Sciatic nerve (tissue), 2 donors: Measurements from ENCODE around the gene LTB4R2. TPM values are rescaled to one million over a fixed set of nuclear protein-coding genes. Genes with fewer than 3 reads are reported as not detected.

Source experiments
- ATAC-seq: fragments of 200-7000 bp; cut with Tn5 transposase; one replicate; pipeline ENCODE4 v1.9.1; 2020; ENCODE audit warnings: mild to moderate bottlenecking, moderate library complexity
- DNase-seq: peaks from one replicate; pipeline ENCODE4 v3.0.0-alpha.2; 2020; ENCODE audit warnings: low spot score
- intact Hi-C: fragments of 100-400 bp; cut with DNase I; formaldehyde crosslinking; loops from one replicate; pipeline ENCODE4 v1.14.2; 2022
- total RNA-seq: library from RNA; stranded (reverse); fragmentation: NEBNext Ultra II Directional; extraction: Animal tissue kit (Norgen Biotek cat#: 25700); gene quantifications from one replicate; pipeline ENCODE4 v1.2.1, GENCODE V29; 2021
- donor health status: DM: no; HTN: no; CAD: no.
- donor health status: DM: no; HTN: no; CAD: no.

LTB4R2 gene, protein sequence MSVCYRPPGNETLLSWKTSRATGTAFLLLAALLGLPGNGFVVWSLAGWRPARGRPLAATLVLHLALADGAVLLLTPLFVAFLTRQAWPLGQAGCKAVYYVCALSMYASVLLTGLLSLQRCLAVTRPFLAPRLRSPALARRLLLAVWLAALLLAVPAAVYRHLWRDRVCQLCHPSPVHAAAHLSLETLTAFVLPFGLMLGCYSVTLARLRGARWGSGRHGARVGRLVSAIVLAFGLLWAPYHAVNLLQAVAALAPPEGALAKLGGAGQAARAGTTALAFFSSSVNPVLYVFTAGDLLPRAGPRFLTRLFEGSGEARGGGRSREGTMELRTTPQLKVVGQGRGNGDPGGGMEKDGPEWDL
- 5.6 TPM for total RNA-seq

DNA sequence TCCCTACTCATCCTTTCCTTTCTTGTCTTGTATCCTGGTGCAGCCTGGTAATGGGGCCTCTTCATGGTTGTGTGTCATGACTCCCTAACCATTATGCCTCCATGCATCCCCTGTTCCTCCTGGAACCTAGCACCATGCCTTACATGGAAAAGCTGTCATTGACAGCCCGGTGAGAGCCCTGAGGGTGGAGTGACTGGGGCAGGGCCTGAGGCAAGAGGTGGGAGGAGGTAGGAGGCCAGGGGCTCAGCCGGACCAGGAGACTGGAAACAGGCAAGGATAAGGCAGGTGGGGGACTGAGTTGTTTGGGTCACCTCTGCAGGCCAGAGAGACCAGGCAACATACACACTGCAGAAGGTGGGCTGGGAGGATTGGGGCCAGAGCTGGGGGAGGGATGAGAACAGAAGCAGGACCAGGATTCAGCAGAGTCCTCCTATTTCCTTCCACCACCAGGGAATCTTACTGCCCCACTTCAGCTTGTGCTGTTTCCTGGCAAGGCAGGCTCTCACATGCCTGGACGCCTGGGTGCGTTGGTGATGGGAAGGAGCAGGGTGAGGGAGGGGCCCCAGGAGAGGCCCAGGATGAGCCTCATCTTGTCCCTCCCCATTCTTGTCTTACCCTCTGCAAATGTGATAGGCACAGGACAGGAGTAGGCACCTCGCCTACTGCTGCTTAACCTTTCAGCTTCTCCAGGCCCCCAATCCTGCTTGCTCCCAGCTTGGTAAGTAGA lies at the start of gene LTB4R2:
Gene LTB4R2 (plus strand): TSS at position 603 of the 727 bp plus-strand sequence. CDS start 525 bp downstream, outside the sequence.
- DNase-seq (no peak), ATAC-seq (no peak)
- intact Hi-C loops: no loop called here

DNA sequence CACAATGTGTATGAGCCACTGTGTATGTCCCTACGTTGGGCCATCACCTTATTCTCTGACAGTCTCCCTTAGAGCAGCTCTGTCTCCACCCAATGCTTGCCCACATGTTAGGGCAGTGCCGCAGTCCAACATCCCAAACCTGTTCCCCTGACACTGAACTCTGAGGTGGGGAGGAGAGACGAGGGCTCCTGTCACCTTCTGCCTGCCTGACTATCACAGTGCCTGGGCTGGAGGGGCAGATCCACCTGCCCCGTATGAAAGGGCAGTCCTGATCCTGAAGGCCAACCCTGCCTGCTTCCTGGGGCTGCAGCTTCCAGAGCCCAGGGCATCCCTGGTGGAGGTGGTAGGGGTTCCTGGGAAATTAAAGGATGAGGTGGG lies 49.2 kb upstream of the LTB4R2 start:
- no peak for ATAC-seq
- DNase-seq: no peak
- intact Hi-C loops: no loop called here

DNA sequence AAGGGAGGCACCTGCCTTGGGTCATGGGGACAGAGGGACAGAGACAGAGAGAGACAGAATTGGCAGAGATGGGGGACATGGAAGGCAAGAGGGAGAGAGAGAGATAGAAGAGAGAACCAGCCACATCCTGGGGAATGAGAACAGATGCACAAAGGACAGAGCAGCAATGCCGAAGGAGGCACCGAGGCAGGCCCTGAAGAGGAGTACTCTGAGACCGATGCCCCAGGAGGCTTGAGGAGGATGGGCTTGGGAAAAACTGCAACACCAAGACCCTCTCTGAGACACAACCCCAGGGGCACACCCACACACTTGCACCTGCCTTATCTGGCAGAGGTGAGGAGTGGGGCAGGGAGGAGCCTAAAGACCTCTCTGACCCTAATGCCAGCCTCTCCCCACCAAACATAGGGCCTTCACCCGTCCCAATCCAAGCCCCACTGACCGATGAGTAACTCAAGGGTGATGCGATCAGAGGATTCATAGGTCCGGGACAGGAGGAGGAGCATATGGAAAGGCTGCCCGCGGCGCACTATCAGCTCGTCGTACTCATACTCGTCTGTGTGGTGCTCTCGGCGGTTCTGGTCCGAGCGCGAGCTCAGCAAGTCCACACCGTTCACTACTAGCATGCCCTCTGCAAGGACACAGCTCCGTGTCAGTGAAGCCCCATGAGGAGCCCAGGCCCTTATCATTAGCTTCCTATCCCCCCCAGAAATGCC lies 48.5 kb upstream of the LTB4R2 start:
- intact Hi-C loops: no loop called here
- ATAC-seq (no peak), DNase-seq (no peak)

DNA sequence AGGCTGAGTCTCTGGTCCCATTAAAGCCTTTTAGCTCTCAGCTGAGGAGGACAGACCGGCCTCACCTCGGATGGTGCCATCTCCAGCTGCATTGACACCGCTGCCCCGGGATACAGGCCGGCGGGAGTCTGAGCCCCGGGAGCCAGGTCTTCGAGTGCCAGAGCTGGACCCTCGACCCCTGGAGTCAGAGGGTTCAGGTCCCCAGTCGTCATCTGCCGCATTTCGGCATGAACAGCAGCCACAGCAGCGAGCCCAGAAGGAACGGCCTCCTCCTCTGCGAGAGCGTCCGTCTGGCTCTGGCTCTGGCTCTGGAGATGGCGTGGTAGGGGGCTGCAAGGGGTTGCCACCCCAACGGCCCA lies 48.0 kb upstream of the LTB4R2 start:
- DNase-seq: no peak
- no peak for ATAC-seq
- intact Hi-C loops: no loop called here

DNA sequence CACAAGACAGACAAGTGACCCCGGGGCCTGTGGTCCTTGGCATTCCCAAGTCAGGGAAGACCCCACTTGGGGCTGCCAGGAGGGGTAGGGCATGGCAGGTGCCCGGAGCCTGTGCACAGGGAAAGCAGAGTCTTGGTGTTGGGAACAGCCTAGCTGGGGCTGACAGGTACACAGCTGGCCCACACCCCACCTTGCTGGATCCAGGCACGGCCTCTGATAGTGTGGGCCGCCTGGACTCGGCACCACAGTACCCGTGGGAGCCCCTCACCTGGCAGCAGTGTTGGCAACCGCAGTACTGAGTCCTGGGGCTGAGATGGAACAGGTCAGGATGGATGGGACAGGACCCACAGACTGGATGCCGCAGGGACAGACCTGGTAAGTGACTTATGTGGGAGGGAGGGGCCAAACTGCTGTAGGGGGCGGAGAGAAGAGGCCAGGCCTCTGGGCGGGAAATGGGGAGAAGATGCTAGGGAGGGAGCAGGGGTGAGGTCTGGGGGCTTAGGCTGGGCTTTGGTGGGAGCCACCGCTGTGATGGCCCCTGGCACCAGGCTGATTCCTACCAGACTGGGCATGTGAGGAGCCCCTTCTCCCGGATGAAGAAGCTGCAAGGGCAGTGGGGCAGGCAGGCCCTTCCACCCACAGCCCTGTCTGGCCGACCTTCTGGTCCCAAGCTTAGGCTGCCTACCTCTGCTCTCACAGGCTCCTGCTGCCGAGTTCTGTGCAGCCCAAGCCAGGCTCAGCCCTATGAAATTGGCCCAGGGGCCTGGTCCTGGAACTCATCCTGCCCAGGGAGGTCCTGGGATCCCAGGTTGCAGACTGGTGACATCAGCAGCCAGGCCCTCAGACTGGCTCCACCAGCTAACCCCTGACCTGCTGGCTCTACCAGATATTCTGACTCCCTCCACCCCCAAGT lies 46.9 kb upstream of the LTB4R2 start, which contains the start of gene TGM1:
Gene TGM1 (minus strand): TSS at position 357 of the 913 bp plus-strand sequence. CDS start 825 bp downstream, outside the sequence.
- no peak for ATAC-seq
- intact Hi-C loops: no loop called here
- no peak for DNase-seq

DNA sequence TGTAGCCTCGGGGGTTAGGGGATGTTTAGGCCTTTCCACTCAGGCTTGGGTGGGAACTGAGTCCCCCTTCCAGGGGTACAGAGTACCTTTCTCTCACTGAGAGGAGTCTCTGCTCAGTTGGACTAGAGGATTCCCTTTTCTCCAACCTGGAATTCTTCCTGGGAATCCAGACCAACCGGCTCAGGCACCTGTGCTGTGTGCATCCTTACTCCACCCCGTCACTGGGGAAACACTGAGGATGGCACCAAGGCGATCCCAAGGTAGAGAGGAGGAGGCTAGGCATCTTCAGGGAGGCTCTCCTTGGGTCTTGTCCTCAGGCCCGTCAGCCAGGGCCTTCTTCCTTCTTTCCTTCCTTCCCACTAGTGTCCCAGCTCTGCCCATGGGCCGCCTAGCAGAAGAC lies 46.1 kb upstream of the LTB4R2 start:
- ATAC-seq: no peak
- no peak for DNase-seq
- intact Hi-C loops: no loop called here

DNA sequence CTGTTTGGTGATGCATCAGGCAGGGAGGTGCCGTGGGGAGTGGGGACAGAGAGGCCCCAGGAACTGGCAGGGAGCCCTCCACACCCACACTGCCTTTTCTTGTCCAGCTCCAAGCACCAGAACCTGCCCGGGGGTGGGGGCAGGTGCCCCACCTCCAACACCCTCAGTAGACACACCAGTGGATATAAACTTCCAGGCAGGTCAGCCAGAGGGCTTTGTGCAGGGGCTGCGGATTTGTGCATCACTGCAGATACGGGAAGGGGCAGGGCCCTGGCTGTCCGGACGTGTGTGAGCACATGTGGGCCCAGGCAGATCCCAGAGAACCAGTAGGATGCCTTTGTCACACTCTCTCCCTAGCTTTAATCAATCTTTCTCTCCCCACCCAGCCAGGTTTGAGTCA lies 45.6 kb upstream of the LTB4R2 start:
- ATAC-seq (no peak), DNase-seq (no peak)
- intact Hi-C loops: no loop called here

DNA sequence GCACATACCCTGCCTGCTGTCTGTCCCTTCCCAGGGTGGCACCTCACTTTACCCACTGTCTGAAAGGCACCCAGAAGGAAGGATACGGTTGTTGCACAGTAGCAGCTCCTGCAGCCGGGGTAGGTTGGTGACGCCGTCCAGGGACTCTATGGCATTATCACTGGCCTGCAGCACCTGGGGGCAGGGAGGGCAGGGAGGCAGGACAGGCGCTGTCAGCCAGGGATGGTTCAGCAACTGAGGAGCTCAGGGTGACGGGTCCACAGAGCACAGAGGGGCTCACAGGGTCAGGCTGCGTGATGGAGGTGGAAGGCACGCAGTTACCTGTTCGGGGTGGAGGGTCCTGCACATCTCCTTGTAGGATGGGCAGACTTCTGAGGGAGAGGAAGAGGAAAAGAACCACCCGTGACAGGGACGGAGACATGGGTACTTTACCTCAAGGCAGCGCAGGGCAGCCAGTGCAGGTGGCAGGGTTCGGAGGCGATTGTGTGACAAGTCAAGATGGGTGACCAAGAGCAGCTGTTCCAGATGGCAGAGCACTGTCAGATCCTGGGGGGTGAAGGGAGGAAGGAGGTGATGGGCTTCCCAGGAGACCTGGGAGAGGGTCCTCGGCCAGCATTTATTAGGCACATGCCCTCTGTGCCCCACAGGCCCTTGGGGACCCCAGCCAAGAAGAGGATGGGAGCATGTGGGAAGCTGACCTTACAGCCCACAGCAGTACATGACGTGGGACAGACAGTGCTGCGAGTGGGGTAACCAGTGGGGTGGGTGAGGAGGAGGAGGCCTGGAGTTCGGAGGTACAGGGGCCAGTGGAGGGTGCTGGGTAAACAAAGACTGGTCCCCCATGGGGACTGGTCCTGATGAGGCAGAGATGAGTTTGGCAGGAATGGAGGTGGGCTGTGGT lies 43.3 kb upstream of the LTB4R2 start:
- no peak for DNase-seq
- no peak for ATAC-seq
- intact Hi-C loops: no loop called here

DNA sequence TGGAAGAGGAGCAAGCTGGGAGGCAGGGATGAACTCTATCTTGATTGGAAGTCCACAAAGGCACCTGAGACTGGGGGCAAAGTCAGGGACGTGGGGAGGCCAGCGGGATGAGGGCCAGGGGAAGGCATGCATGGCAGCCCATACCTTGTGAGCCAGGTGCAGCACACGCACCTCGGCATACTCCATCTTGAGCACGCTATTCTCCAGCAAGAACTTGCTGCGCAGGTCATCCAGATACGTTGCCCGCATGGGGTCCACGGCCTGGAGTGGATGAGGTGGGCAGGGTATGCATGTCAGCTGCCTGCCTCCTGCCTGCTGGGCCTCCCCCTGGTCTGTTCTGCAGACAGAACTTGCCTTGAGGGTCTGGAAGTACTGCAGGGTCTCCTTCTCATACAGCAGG lies 42.4 kb upstream of the LTB4R2 start:
- no peak for DNase-seq

DNA sequence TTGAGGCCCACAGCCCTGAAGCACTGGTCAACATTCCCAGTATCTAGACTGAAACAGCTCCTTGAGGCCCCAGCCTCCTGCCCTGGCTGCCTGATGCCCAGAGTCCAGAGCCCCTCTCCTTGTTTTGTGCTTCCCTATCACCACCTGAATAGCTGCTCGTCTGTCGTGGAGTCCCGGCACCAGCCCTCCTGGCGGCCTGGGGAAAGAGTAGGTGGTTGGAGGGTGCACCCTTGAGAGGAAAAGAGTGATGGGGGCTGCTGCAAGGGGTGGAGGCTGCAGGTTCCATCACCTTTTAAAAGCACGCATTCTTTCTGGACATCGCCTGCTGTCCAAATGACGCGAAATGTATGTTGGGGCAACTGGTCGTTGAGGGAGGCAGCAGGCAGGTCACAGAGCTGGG lies 41.7 kb upstream of the LTB4R2 start:
- DNase-seq (no peak), ATAC-seq (no peak)
- intact Hi-C loops: no loop called here

More for the DNA sequence above, 42.4 kb upstream of the LTB4R2 start:
- intact Hi-C loops: no loop called here
- no peak for ATAC-seq

DNA sequence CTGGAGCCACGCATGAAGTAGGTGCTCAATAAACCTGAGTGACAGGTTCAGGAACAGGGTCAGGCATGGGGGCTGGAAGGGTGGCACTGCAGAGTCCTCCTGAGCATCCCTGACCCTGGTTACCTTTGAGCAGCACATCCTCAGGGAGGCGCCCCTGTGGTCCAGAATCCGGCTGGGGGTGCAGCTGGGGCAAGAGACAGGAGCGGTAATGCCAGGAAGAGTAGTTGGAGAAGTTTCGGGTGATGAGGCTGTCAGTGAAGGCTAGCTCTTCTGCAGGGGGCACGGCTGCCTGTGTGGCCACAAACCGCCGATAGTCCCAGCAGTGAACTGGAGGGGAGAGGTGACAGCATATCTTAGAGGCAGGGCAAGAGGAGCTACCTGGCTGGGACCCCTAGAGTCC lies 40.6 kb upstream of the LTB4R2 start:
- DNase-seq (no peak), ATAC-seq (no peak)

DNA sequence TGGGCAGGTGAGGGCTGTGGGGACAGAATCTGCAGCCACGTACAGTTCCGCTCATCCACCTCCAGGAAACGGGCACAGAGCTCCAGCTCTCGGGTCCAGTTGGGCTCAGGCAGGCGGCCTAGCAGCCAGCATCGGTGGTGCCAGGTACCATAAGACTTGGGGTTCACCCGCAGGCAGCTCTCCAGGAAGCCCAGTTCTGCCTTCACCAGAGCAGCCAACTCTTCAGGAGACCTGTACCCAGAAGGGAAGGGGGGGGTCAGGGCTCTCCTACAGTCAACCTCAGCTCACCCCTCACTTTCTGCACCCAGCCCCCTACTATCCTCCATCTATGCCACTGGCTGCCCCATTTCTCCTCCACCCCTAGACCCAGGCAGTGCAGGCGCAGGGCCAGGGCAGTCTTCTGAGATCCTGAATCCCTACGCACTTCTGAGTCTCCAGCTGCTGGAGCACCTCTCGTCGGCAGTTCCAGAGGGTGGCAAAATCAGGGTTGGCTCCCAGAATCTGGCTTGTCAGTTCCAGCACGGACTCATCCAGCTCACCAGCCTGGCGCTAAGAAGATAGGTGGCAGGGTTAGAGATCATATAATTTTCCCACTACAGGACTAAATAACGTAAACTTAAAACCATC lies 39.9 kb upstream of the LTB4R2 start:
- DNase-seq (no peak), ATAC-seq (no peak)
- intact Hi-C loops: no loop called here

More for the DNA sequence above, 40.6 kb upstream of the LTB4R2 start:
- intact Hi-C loops: no loop called here

DNA sequence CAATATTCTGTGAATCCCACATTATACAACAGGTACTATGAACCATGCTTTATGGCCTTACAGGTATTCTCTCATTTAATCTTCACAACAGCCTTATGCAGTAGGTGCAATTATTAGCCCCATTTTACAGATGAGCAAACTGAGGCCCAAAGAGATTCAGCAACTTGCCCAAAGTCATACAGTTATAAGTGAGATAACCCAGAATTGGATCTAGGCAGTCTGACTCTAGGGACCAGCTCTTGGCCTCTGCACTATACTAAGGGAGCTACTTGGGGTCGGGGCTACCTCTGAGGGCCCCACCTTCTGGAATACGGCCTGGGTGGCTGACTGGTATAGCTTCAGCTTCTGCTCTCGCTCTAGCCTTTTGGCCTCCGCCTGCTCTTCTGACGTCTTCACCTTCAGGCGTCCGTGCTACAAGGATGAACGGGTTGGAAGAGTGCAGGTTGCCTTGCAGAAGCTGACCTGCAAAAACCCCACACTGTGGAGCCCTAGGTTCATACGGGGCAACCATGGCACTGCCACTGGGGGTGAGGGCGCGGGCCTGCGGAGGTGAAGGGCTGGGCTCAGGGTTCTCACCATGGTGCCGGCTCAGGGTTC lies 39.3 kb upstream of the LTB4R2 start:
- peak; percentile 3 for ATAC-seq
- no peak for DNase-seq
- intact Hi-C loops: no loop called here

DNA sequence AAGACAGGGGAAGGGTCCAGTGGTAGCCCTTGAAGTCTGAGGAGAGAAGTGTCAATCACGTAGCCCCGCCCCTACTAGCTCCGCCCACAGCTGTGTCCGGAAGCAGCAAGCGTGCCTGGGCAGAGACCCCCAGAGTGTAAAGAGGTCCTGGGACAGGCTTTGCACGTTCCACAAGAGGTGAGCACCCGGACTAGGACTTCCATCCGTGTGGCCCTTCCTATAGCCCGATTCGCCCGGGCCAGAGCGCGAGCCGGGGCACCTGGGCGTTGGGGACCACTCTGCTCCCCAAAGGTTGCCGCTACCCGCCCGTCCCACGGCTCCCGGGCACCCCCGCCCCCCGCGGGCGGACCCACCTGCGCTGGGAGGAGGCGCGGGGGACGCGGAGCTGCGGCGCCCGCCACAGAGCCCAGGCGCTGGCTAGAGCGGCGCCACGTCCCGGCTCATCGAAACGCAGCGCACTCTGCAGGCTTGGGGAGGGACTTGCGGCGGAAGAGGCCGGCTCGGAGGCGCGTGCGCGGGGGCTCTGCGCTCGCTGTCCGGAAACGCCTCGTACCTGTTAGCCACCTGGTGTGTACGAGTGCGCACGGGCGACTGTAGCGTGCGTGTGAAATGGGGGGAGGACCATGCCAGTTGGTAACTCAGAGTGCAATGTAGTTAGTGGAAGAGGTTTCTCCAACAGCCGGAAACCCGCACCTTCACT lies 38.7 kb upstream of the LTB4R2 start, which contains the start of gene RABGGTA:
Gene RABGGTA (minus strand): TSS at position 464 of the 700 bp plus-strand sequence. CDS start 482 bp downstream, outside the sequence.
- intact Hi-C loops: no loop called here

DNA sequence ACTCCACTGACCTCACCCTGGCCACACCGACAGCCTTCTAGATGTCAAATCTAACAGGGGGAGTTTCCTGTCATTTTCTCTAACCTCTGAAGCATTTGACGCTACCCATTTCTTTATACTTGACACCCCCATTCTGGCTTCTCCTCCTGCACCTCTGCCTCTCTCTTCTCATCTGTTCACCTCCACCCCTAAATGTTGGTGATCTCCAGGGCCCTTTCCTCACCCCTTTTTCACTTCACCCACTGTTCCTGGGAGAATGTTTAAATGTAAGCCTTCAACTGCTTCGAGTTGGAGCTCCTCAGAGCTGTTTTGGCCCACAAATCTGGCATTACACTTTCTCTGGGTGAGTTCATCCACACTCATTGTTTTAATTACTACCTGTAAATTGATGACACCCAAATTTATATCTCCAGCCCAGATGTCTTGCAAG lies 38.1 kb upstream of the LTB4R2 start:
- no peak for ATAC-seq
- intact Hi-C loops: no loop called here
- no peak for DNase-seq

More for the DNA sequence above, 38.7 kb upstream of the LTB4R2 start, which contains the start of gene RABGGTA:
- DNase-seq (peak; percentile 91), ATAC-seq (peak; percentile 95)

DNA sequence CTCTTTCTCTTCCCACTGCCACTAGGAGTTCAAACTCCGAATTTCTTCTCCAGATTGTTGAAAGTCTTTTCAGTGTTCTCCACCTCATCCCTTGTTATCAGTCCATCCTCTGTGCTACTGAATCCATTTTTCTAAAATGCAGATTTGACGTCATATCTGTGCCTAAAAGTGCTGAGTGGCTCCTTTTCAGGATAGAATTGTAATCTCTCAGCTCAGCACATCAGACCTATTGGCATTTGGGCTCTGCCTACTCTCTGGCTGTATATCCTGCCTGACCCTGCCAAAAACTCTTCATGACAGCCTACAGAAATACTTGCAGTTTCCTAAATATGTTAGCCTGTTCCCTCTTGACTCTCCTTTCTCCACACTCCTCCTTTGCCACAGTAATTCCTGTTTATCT lies 37.5 kb upstream of the LTB4R2 start:
- DNase-seq (no peak), ATAC-seq (no peak)
- intact Hi-C loops: no loop called here
